Measurements from ENCODE around the gene RPL35. TPM values are rescaled to one million over a fixed set of nuclear protein-coding genes. Genes with fewer than 3 reads are reported as not detected.
A peak's percentile ranks its signal among the peaks of the same experiment; 100 is the strongest.

Gene RPL35
- polyA plus RNA-seq, 1 donor, result 1,710 TPM

DNA sequence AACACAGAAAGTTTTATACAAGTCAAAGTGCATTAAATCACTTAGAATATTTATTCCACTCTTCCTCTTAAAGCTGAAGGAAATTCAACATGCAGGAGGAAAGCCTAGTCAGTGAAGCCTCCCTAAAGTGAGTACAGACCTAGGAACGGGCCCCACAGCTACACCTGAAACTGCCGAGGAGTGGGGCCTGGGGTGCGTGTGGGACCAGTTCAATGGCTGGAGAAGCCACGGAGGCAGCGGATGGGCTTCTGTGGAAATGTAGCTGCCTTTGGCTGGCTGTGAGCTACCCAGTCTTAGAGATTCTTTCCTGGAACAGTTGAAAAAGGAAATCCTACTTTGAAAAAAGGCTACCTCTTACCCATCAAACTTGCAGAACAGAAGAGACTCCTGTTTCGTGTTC, 16.8 kb upstream of the RPL35 start:
- no peak for DNase-seq
- Histone ChIP-seq H3K27ac (ENCODE audit: low read length) (no peak overlapping the region), H3K36me3 (ENCODE audit: control insufficient read depth, insufficient read depth, low read length) (peaks cover 85% of the 10 kb centered on the region), H3K4me3 (ENCODE audit: low read length) (no peak overlapping the region), H3K9me3 (ENCODE audit: control insufficient read depth, low read depth, low read length) (no peaks in the 10 kb centered on the region), H3K4me1 (ENCODE audit: control insufficient read depth, insufficient read depth, low read length) (no peaks in the 10 kb centered on the region), H3K27me3 (ENCODE audit: control insufficient read depth, insufficient read depth, low read length) (no peaks in the 10 kb centered on the region)
- WGBS (ENCODE audit: insufficient coverage, low lambda C conversion rate), result 80% methylated on average over 1 of the region's 6 CpGs

DNA sequence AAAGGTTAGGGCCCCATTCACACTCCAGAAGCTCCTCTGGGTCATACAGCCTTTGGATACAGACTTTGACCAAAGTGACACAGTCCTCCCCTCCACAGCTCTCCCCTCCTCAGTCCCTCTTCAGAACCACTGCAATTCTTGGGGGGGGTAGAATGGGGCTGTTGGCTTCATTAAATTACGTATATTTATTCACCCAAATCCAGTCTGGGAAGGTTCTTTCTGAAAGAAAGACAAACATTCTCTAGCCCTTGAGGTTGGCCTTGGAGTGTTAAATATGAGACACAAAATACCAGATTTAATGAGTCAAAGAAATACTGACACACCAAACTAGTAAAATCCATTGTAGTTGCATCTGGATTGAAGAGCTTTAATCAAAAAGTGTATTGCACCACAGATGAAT, 16.3 kb upstream of the RPL35 start:
- H3K4me1 ChIP-seq (ENCODE audit: control insufficient read depth, insufficient read depth, low read length), result no peaks in the 10 kb centered on the region
- H3K4me3 ChIP-seq (ENCODE audit: low read length), result no peak overlapping the region
- H3K27ac ChIP-seq (ENCODE audit: low read length), result no peak overlapping the region
- no peaks in the 10 kb centered on the region for H3K9me3 ChIP-seq (ENCODE audit: control insufficient read depth, low read depth, low read length)
- peaks cover 89% of the 10 kb centered on the region for H3K36me3 ChIP-seq (ENCODE audit: control insufficient read depth, insufficient read depth, low read length)
- no peak for DNase-seq
- H3K27me3 ChIP-seq (ENCODE audit: control insufficient read depth, insufficient read depth, low read length), result no peaks in the 10 kb centered on the region
- WGBS (ENCODE audit: insufficient coverage, low lambda C conversion rate), result no CpG with 5 or more reads among the region's 1 CpG

DNA sequence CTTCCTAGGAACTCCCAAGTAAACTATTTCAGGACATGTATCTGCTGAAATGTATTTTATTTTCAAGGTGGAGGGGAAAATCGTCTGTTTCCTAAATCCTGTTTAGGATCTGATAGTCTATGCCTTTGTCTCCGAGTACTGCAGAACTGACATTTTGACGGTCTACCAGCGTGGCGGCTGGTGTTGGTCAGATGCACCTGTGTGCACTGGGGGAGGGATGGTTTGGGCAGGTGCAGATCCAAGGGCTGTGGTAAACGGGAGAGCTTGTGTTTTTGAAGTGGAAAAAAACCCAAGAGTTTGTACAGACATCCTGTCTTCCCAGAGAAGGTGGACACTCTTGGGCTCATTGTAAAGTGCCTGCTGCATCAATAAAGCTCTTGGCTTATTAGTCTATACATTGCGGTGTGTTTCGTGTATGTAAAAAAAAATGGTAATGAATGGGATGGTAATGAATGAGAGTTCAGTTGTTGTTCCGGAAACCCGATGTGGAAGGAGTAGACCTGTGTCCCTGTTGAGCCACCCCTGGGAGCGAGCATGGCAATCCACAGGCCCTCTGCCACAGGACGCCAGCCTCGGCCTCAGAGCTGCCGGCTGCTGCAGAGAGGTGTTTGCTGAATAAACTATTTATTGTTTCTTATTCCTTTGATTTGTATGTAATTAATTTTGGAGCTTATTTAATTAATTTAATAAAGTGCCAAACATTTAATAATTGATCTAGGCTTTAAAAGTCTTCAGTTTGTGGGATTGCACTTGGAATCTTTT, 15.4 kb upstream of the RPL35 start:
- Histone ChIP-seq H3K27ac (ENCODE audit: low read length) (no peak overlapping the region), H3K4me3 (ENCODE audit: low read length) (no peak overlapping the region), H3K4me1 (ENCODE audit: control insufficient read depth, insufficient read depth, low read length) (no peaks in the 10 kb centered on the region), H3K9me3 (ENCODE audit: control insufficient read depth, low read depth, low read length) (no peaks in the 10 kb centered on the region), H3K36me3 (ENCODE audit: control insufficient read depth, insufficient read depth, low read length) (peaks cover 89% of the 10 kb centered on the region), H3K27me3 (ENCODE audit: control insufficient read depth, insufficient read depth, low read length) (no peaks in the 10 kb centered on the region)
- DNase-seq, result no peak
- no CpG with 5 or more reads among the region's 14 CpGs for WGBS (ENCODE audit: insufficient coverage, low lambda C conversion rate)

DNA sequence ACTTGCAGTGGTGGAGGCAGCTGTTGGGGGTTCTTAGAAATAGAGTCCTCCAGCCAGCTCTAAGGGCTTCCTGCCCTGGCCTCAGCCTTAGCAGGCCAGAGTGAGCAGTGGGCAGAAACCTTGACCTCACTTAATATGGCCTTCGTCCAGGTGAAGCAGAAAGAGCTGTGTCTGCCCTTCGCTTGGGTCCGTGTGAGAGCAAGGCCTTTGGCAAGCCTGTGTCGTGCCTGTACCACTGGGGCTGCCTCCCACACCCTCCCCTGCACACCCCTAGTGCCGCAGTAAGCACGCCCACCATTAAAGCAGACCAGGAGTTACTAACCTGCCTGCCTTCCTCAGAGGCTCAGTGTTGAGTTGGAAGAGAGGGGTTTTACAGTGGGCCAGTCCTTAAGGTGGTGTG, 13.7 kb upstream of the RPL35 start:
- H3K4me1 ChIP-seq (ENCODE audit: control insufficient read depth, insufficient read depth, low read length), result peaks cover 6% of the 10 kb centered on the region
- H3K27me3 ChIP-seq (ENCODE audit: control insufficient read depth, insufficient read depth, low read length), result no peaks in the 10 kb centered on the region
- WGBS (ENCODE audit: insufficient coverage, low lambda C conversion rate), result no CpG with 5 or more reads among the region's 6 CpGs
- no peak overlapping the region for H3K27ac ChIP-seq (ENCODE audit: low read length)
- H3K36me3 ChIP-seq (ENCODE audit: control insufficient read depth, insufficient read depth, low read length), result peaks cover 80% of the 10 kb centered on the region
- no peak for DNase-seq
- H3K9me3 ChIP-seq (ENCODE audit: control insufficient read depth, low read depth, low read length), result no peaks in the 10 kb centered on the region
- H3K4me3 ChIP-seq (ENCODE audit: low read length), result no peak overlapping the region

DNA sequence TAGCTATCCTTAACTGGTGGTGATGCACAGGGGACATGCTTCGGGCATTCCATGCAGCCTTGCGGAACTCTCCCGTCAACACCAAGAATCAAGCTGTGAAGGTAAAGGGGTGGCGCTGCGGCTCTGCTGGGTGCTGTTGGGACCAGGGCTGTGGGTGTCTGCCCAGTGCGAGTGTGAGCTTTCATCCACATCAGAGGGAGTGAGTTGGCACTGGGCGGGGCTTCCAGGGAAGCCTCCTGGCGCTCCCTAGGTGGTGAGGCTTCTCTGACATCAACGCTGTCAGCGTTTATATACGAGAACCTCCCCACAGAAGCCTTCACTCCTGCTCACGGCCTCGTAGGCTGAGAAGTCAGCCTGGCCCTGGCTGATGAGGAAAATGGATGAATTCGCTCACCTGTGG, 11.9 kb upstream of the RPL35 start:
- no peak for DNase-seq
- Histone ChIP-seq H3K4me3 (ENCODE audit: low read length) (no peak overlapping the region), H3K36me3 (ENCODE audit: control insufficient read depth, insufficient read depth, low read length) (peaks cover 65% of the 10 kb centered on the region), H3K4me1 (ENCODE audit: control insufficient read depth, insufficient read depth, low read length) (peaks cover 7% of the 10 kb centered on the region), H3K27ac (ENCODE audit: low read length) (no peak overlapping the region), H3K27me3 (ENCODE audit: control insufficient read depth, insufficient read depth, low read length) (no peaks in the 10 kb centered on the region), H3K9me3 (ENCODE audit: control insufficient read depth, low read depth, low read length) (no peaks in the 10 kb centered on the region)
- WGBS (ENCODE audit: insufficient coverage, low lambda C conversion rate), result no CpG with 5 or more reads among the region's 14 CpGs

DNA sequence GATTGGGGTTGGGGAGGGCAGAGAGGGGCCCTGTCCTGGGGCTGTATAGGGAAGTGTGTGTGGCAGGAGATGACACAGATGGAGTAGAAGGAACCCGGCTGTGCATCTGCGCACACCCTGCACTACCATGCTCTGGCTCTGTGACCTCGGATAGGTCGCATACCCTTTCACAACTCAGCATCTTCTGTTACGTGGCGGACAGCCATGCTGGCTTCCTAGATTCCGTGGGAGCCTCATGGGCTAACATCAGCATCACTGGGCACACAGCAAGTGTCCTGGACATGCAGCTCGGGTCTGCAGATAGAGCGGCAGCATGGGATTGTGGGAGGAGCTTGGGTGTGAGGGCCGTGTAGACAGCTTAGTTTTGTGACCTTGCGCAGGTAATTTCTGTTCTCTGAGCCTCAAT, 9.4 kb upstream of the RPL35 start:
- H3K27ac ChIP-seq (ENCODE audit: low read length), result no peak overlapping the region
- peaks cover 7% of the 10 kb centered on the region for H3K4me1 ChIP-seq (ENCODE audit: control insufficient read depth, insufficient read depth, low read length)
- H3K4me3 ChIP-seq (ENCODE audit: low read length), result peak overlapping the region; percentile 77
- H3K36me3 ChIP-seq (ENCODE audit: control insufficient read depth, insufficient read depth, low read length), result peaks cover 44% of the 10 kb centered on the region
- WGBS (ENCODE audit: insufficient coverage, low lambda C conversion rate), result no CpG with 5 or more reads among the region's 11 CpGs
- no peaks in the 10 kb centered on the region for H3K9me3 ChIP-seq (ENCODE audit: control insufficient read depth, low read depth, low read length)
- no peak for DNase-seq
- no peaks in the 10 kb centered on the region for H3K27me3 ChIP-seq (ENCODE audit: control insufficient read depth, insufficient read depth, low read length)

DNA sequence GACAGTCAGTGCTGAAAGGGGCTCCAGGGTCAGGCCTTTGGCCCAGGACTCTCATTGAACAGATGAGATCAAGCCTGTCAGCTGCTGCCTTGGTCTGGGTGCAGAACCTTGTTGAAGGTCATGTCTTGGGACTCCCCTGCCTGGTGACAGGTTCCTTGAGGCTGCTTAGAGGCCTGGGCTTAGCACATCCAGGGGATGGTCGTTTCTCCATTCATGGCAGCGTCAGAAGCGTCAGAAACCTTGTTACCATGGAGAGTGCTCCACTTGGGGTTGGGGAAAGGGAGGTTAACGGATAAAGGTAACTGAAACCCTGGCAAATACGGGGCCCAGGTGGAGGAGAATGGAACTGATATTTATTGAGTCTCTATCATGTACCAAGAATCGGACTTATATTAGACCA, 9.0 kb upstream of the RPL35 start:
- Histone ChIP-seq H3K36me3 (ENCODE audit: control insufficient read depth, insufficient read depth, low read length) (peaks cover 40% of the 10 kb centered on the region), H3K27ac (ENCODE audit: low read length) (peak overlapping the region; percentile 52), H3K27me3 (ENCODE audit: control insufficient read depth, insufficient read depth, low read length) (no peaks in the 10 kb centered on the region), H3K4me1 (ENCODE audit: control insufficient read depth, insufficient read depth, low read length) (peaks cover 7% of the 10 kb centered on the region), H3K9me3 (ENCODE audit: control insufficient read depth, low read depth, low read length) (no peaks in the 10 kb centered on the region), H3K4me3 (ENCODE audit: low read length) (peak overlapping the region; percentile 77)
- no peak for DNase-seq
- WGBS (ENCODE audit: insufficient coverage, low lambda C conversion rate), result no CpG with 5 or more reads among the region's 6 CpGs

DNA sequence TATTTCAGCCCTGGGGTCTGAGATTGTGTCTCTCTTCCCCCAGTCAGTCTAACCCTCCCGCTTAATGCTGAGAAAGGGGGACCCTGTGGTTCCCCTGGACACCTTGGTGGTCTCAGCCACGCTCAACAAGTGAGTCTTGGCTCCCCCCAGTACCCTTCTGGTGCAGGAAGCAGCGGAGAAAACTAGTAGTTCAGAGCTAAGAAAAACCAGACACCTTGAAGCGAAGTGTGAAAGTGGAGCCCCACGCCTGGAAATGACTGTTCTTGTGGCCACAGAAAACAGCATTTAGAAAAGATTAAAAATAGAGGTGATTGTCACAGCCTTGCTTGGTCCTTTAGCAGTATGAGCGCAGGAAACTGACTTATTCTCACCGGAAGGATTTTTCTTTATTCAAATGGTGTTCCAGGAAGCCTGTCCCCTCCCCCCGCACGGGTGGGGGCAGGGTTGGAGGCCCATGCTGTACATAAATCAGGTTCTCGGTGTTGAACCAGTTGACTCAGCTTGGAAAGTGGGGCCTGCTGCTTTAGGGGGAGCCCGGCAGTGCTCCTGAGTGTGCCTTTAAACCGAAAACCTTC, 8.3 kb upstream of the RPL35 start:
- peak; percentile 59 to 78 for DNase-seq
- Histone ChIP-seq H3K4me1 (ENCODE audit: control insufficient read depth, insufficient read depth, low read length) (peaks cover 7% of the 10 kb centered on the region), H3K27me3 (ENCODE audit: control insufficient read depth, insufficient read depth, low read length) (no peaks in the 10 kb centered on the region)

DNA sequence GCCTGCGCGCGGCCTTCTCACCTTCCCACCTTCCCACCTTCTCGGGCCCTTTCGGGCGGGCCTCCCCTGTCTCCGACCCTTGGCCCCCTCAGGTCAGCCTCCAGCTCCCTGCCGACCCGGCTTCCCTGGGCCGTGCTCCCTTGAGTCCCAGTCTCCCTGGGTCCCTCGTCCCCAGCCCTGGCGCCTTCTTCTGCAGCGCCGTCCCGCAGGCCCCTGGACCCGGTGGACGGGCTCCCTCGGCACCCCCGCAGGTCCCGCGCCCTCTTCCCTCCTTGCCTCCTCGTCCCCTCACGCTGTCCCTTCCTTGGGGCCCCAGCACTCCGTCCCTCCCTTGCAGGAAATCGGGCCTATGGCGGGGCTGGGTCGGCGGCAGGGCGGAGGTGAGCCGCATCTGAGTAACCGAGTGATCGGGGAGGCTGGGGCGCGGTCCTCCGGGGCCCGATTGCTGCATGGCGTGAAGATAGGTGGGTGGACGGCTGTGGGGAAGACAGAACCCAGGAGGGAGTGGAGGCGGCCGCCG, 7.8 kb upstream of the RPL35 start:
- no CpG with 5 or more reads among the region's 41 CpGs for WGBS (ENCODE audit: insufficient coverage, low lambda C conversion rate)
- H3K36me3 ChIP-seq (ENCODE audit: control insufficient read depth, insufficient read depth, low read length), result peaks cover 28% of the 10 kb centered on the region
- peak overlapping the region; percentile 77 for H3K4me3 ChIP-seq (ENCODE audit: low read length)
- H3K27me3 ChIP-seq (ENCODE audit: control insufficient read depth, insufficient read depth, low read length), result no peaks in the 10 kb centered on the region
- H3K27ac ChIP-seq (ENCODE audit: low read length), result peak overlapping the region; percentile 52
- H3K4me1 ChIP-seq (ENCODE audit: control insufficient read depth, insufficient read depth, low read length), result peaks cover 7% of the 10 kb centered on the region
- no peak for DNase-seq
- H3K9me3 ChIP-seq (ENCODE audit: control insufficient read depth, low read depth, low read length), result no peaks in the 10 kb centered on the region

More for the DNA sequence above, 8.3 kb upstream of the RPL35 start:
- Histone ChIP-seq H3K4me3 (ENCODE audit: low read length) (peak overlapping the region; percentile 77), H3K9me3 (ENCODE audit: control insufficient read depth, low read depth, low read length) (no peaks in the 10 kb centered on the region), H3K27ac (ENCODE audit: low read length) (peak overlapping the region; percentile 52), H3K36me3 (ENCODE audit: control insufficient read depth, insufficient read depth, low read length) (peaks cover 33% of the 10 kb centered on the region)
- WGBS (ENCODE audit: insufficient coverage, low lambda C conversion rate), result no CpG with 5 or more reads among the region's 12 CpGs

DNA sequence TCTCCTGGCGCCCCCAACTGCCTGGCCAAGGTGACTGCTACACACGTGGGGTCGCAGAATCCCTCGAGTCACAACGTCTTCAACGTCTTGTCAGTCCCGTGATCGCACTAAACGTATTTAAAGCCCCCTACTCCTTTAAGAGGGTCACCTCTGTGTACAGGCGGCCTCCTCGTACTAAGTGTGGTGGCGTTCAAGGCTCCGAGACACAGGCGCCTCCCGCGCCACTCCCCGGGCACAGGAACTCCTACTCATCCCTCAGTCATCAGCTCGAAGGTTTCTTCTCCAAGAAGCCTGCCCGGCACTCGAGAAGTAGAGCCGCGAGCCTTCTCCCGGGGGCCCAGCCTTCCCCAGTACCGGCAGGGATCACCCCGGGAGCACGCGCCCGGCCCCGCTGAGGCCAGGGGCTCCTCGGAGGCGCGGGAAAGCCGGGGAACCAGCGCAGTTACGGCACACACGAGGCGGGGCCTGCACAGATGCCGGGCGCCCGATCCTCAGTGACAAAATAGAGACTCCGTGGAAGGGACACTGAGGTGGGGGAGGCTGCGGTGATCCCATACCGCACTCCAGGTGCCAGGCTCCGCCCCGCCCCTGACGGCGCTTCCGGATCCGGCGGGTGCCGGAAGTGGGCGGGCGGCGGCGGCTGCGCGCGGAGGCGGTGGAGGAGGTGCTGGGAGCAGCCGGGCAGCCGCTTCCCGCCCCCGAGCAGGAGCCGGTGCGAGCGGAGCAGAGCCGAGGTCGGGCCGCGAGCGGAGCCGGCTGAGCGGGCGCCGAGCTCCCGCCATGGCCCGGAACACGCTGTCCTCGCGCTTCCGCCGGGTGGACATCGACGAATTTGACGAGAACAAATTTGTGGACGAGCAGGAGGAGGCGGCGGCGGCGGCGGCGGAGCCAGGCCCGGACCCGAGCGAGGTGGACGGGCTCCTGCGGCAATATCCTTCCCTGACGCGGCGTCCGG, 7.0 kb upstream of the RPL35 start:
- Histone ChIP-seq H3K4me3 (ENCODE audit: low read length) (peak overlapping the region; percentile 77), H3K4me1 (ENCODE audit: control insufficient read depth, insufficient read depth, low read length) (peaks cover 7% of the 10 kb centered on the region), H3K36me3 (ENCODE audit: control insufficient read depth, insufficient read depth, low read length) (peaks cover 20% of the 10 kb centered on the region), H3K27ac (ENCODE audit: low read length) (peak overlapping the region; percentile 96), H3K9me3 (ENCODE audit: control insufficient read depth, low read depth, low read length) (no peaks in the 10 kb centered on the region), H3K27me3 (ENCODE audit: control insufficient read depth, insufficient read depth, low read length) (no peaks in the 10 kb centered on the region)
- WGBS (ENCODE audit: insufficient coverage, low lambda C conversion rate), result no CpG with 5 or more reads among the region's 101 CpGs
- DNase-seq, result peak; percentile 80 to 91
